A549 (cell line): ENCODE measurements around the gene TMEM30A.

Source experiments
- CEBPB ChIP-seq, 2 experiments: fragments of >200 bp in 1 of 2; sonication (Bioruptor Twin) in 1 of 2; formaldehyde crosslinking in 1 of 2; IDR thresholded peaks; 2 replicates each; pipeline ENCODE4 v1.6.1; 2012 to 2016
- EHMT2 ChIP-seq: fragments of 200-600 bp; sonication (generic); IDR thresholded peaks from 2 replicates; pipeline ENCODE4 v1.6.1; 2016; ENCODE audit warnings: antibody characterized with exemption, low read depth, mild to moderate bottlenecking, moderate library complexity
- FOSL2 ChIP-seq, 2 experiments: fragments of 450-650 bp in 1 of 2; fragments of >200 bp in 1 of 2; sonication (Bioruptor Twin) in 1 of 2; formaldehyde crosslinking; IDR thresholded peaks; 2 replicates each; pipeline versions ENCODE4 v1.5.0 to v1.6.1; 2016 to 2020; ENCODE audit warnings: mild to moderate bottlenecking in 1 of 2, moderate library complexity in 1 of 2
- PBX3 ChIP-seq: IDR thresholded peaks from 2 replicates; pipeline ENCODE4 v1.6.1; 2012
- POLR2A ChIP-seq: IDR thresholded peaks from 2 replicates; pipeline ENCODE4 v1.6.1; 2012; ENCODE audit warnings: mild to moderate bottlenecking, low read length
- REST ChIP-seq: fragments of 200-600 bp; sonication (generic); IDR thresholded peaks from 2 replicates; pipeline ENCODE4 v1.6.1; 2016; ENCODE audit warnings: antibody characterized with exemption, mild to moderate bottlenecking, moderate library complexity
- RFX5 ChIP-seq: fragments of 450-650 bp; IDR thresholded peaks from 2 replicates; pipeline ENCODE4 v1.7.1; 2014; ENCODE audit warnings: antibody characterized with exemption, mild to moderate bottlenecking, moderate library complexity
- TF ChIP-seq, protein P1 (sequence below): fragments of >200 bp; sonication (Bioruptor Twin); formaldehyde crosslinking; IDR thresholded peaks from 3 replicates; pipeline ENCODE4 v1.5.1; 2016
- TF ChIP-seq, protein P2 (sequence below): IDR thresholded peaks from 2 replicates; pipeline ENCODE4 v1.6.1; 2012

DNA sequence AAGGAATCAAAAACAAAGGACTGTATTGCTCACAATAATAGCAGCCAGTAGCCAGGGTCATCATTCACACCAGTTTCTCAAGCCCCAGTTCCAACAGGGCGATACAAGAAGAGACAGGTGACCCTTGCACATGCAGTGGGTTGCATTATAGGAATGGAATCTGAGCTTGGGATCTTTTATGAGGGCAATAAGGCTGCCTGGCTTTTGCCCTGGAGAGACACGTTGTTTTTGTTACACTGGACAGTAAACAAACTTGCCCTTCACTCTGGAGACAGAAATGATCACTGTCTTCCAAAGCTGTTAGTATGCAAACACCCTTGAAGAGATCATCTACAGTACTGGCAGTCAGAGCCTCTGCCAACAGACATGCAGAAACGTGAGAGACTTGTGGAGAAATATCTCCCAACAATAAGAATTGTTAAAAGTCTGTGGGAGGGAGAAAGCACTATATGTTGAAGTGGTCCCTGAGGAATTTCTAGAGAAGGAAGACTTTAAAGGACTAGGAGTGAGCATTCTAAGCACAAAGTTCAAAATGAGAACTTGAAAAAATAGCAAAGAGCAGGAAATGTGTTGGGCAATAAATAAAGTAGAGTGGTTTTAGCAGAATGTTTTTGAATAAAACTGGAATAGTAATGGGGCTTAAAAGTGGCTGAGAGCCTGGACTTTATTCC is 72.5 kb downstream of the TMEM30A start:
- TF ChIP-seq, protein P1, sequence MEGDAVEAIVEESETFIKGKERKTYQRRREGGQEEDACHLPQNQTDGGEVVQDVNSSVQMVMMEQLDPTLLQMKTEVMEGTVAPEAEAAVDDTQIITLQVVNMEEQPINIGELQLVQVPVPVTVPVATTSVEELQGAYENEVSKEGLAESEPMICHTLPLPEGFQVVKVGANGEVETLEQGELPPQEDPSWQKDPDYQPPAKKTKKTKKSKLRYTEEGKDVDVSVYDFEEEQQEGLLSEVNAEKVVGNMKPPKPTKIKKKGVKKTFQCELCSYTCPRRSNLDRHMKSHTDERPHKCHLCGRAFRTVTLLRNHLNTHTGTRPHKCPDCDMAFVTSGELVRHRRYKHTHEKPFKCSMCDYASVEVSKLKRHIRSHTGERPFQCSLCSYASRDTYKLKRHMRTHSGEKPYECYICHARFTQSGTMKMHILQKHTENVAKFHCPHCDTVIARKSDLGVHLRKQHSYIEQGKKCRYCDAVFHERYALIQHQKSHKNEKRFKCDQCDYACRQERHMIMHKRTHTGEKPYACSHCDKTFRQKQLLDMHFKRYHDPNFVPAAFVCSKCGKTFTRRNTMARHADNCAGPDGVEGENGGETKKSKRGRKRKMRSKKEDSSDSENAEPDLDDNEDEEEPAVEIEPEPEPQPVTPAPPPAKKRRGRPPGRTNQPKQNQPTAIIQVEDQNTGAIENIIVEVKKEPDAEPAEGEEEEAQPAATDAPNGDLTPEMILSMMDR, result no peak
- TF ChIP-seq POLR2A, result no peak
- TF ChIP-seq PBX3, result no peak
- TF ChIP-seq, protein P2, sequence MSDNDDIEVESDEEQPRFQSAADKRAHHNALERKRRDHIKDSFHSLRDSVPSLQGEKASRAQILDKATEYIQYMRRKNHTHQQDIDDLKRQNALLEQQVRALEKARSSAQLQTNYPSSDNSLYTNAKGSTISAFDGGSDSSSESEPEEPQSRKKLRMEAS, result no peak
- TF ChIP-seq REST, result no peak
- TF ChIP-seq RFX5, result no peak
- no peak for TF ChIP-seq FOSL2 (IDR thresholded peaks at IDR 0.05)
- TF ChIP-seq FOSL2 (CRISPR knock-in tag; IDR thresholded peaks at IDR 0.05), result no peak
- no peak for TF ChIP-seq EHMT2
- no peak for TF ChIP-seq CEBPB (IDR thresholded peaks at IDR 0.05)
